H1 (cell line): Measurements from ENCODE around the gene AFF2. TPM values are rescaled to one million over a fixed set of nuclear protein-coding genes. Genes with fewer than 3 reads are reported as not detected.

ENCODE experiments used
- CTCF ChIA-PET: fragments of 300-600 bp; sonication (Branson Sonifier 250); formaldehyde crosslinking; loops from one replicate; lab custom pipeline; 2021; ENCODE audit not compliant: partially characterized antibody; lab: Charles Lee
- POLR2A ChIA-PET: fragments of 300-600 bp; sonication (Branson Sonifier 250); formaldehyde crosslinking; loops from one replicate; lab custom pipeline; 2021; ENCODE audit warnings: inconsistent platforms; ENCODE audit not compliant: partially characterized antibody; lab: Charles Lee
- DNase-seq, 2 experiments: peaks; one replicate each; pipeline versions ENCODE4 v3.0.0 to v3.0.0-alpha.2; 2010 to 2022; ENCODE audit warnings: low spot score in 2 of 2, low read depth in 1 of 2, mixed read lengths in 1 of 2
- FAIRE-seq: peaks from 2 replicates; lab custom pipeline; 2011; peaks lifted over from hg19 to GRCh38; lab: Jason Lieb, UNC
- H2AFZ ChIP-seq: 2 replicates; pipeline ENCODE4 v1.8.1; 2012; ENCODE audit warnings: low read length, inconsistent platforms
- H2AK5ac ChIP-seq: 2 replicates; pipeline ENCODE4 v1.6.1; 2013; ENCODE audit warnings: low read depth, low read length
- H2BK120ac ChIP-seq: replicated peaks from 2 replicates; pipeline ENCODE3; 2013; ENCODE audit warnings: low read depth, low read length, inconsistent platforms
- H2BK12ac ChIP-seq: 2 replicates; pipeline ENCODE4 v1.6.1; 2013; ENCODE audit warnings: low read depth, low read length
- H2BK15ac ChIP-seq: 2 replicates; pipeline ENCODE4 v1.6.1; 2013; ENCODE audit warnings: low read length
- H2BK20ac ChIP-seq: 2 replicates; pipeline ENCODE4 v1.6.1; 2013; ENCODE audit warnings: low read length
- H2BK5ac ChIP-seq: 2 replicates; pipeline ENCODE4 v1.6.1; 2013; ENCODE audit warnings: low read depth, low read length
- H3K14ac ChIP-seq: 2 replicates; pipeline ENCODE4 v1.6.1; 2013; ENCODE audit warnings: inconsistent platforms; ENCODE audit not compliant: insufficient read length
- H3K18ac ChIP-seq: 2 replicates; pipeline ENCODE4 v1.6.1; 2013; ENCODE audit warnings: low read length; ENCODE audit errors: extremely low read depth
- H3K23ac ChIP-seq: 2 replicates; pipeline ENCODE4 v1.6.1; 2013; ENCODE audit warnings: inconsistent platforms; ENCODE audit not compliant: insufficient read length
- H3K23me2 ChIP-seq: 2 replicates; pipeline ENCODE4 v1.6.1; 2013; ENCODE audit warnings: low read depth, low read length
- H3K27ac ChIP-seq: 2 replicates; pipeline ENCODE4 v1.6.1; 2011; ENCODE audit warnings: low read depth, low read length, inconsistent platforms
- H3K27me3 ChIP-seq, 4 experiments: replicated peaks in 1 of 4; 1 replicate in 1 of 4; 2 replicates in 3 of 4; pipeline versions ENCODE4 v1.6.1 to v1.8.1; 2011 to 2013; ENCODE audit warnings: low read length in 3 of 4, mild to moderate bottlenecking in 3 of 4, inconsistent platforms in 2 of 4, mixed read lengths in 2 of 4, moderate library complexity in 1 of 4; ENCODE audit not compliant: control insufficient read depth in 3 of 4, insufficient read depth in 3 of 4; ENCODE audit errors: extremely low read depth in 1 of 4
- H3K36me3 ChIP-seq, 4 experiments: 2 replicates each; pipeline versions ENCODE4 v1.6.1 to v1.8.1; 2011 to 2013; ENCODE audit warnings: mild to moderate bottlenecking in 4 of 4, low read length in 3 of 4, moderate library complexity in 2 of 4, control low read depth in 1 of 4, inconsistent platforms in 1 of 4; ENCODE audit not compliant: insufficient read depth in 4 of 4, control insufficient read depth in 2 of 4
- H3K4ac ChIP-seq: replicated peaks from 2 replicates; pipeline ENCODE3; 2013; ENCODE audit warnings: low read length, low read depth, mixed read lengths, inconsistent platforms; ENCODE audit not compliant: insufficient read length
- H3K4me1 ChIP-seq, 4 experiments: replicated peaks in 1 of 4; 1 replicate in 1 of 4; 2 replicates in 3 of 4; pipeline versions ENCODE4 v1.6.1 to v1.8.1; 2011 to 2013; ENCODE audit warnings: low read length in 3 of 4, inconsistent platforms in 2 of 4, mixed read lengths in 1 of 4; ENCODE audit not compliant: insufficient read depth in 4 of 4, control insufficient read depth in 3 of 4
- H3K4me2 ChIP-seq, 2 experiments: 2 replicates each; pipeline versions ENCODE4 v1.6.1 to v1.8.1; 2011 to 2013; ENCODE audit warnings: low read depth in 2 of 2, low read length in 2 of 2, control low read depth in 1 of 2, inconsistent platforms in 1 of 2, mild to moderate bottlenecking in 1 of 2; ENCODE audit not compliant: insufficient read depth in 1 of 2
- H3K4me3 ChIP-seq, 4 experiments: fragments of 200-600, 300-600 bp in 1 of 4; sonication (generic), shearing (Covaris generic), sonication (Bioruptor Twin) in 1 of 4; 2 replicates each; pipeline versions ENCODE4 v1.5.1 to v1.8.1; 2011 to 2016; ENCODE audit warnings: low read length in 4 of 4, low read depth in 3 of 4, control low read depth in 2 of 4, inconsistent platforms in 2 of 4, mild to moderate bottlenecking in 2 of 4, mixed read lengths in 1 of 4, moderate library complexity in 1 of 4; ENCODE audit not compliant: insufficient read depth in 2 of 4; ENCODE audit errors: extremely low read depth in 1 of 4
- H3K56ac ChIP-seq: replicated peaks from 2 replicates; pipeline ENCODE3; 2013; ENCODE audit warnings: low read depth, mild to moderate bottlenecking, mixed read lengths, low read length, inconsistent platforms; ENCODE audit not compliant: insufficient read length
- H3K79me1 ChIP-seq: 2 replicates; pipeline ENCODE4 v1.6.1; 2013; ENCODE audit warnings: low read depth, low read length, control low read depth
- H3K79me2 ChIP-seq, 2 experiments: 2 replicates each; pipeline versions ENCODE4 v1.6.1 to v1.8.1; 2012 to 2013; ENCODE audit warnings: low read length in 2 of 2, mild to moderate bottlenecking in 2 of 2, inconsistent platforms in 1 of 2; ENCODE audit not compliant: insufficient read depth in 2 of 2, control insufficient read depth in 1 of 2
- H3K9ac ChIP-seq, 4 experiments: replicated peaks in 1 of 4; 1 replicate in 1 of 4; 2 replicates in 3 of 4; pipeline versions ENCODE4 v1.6.1 to v1.8.1; 2011 to 2013; ENCODE audit warnings: low read depth in 3 of 4, low read length in 3 of 4, control low read depth in 2 of 4, mild to moderate bottlenecking in 2 of 4, moderate library complexity in 2 of 4, inconsistent platforms in 1 of 4; ENCODE audit errors: extremely low read depth in 1 of 4
- H3K9me3 ChIP-seq, 2 experiments: 2 replicates each; pipeline versions ENCODE4 v1.6.1 to v1.8.1; 2012 to 2013; ENCODE audit warnings: mild to moderate bottlenecking in 2 of 2, moderate library complexity in 2 of 2, control low read depth in 1 of 2, inconsistent platforms in 1 of 2, low read depth in 1 of 2, low read length in 1 of 2, mixed read lengths in 1 of 2; ENCODE audit not compliant: insufficient read depth in 2 of 2
- H4K20me1 ChIP-seq, 2 experiments: replicated peaks in 1 of 2; 2 replicates each; pipeline versions ENCODE3 to v1.8.1; 2011 to 2013; ENCODE audit warnings: inconsistent platforms in 2 of 2, low read length in 2 of 2, mild to moderate bottlenecking in 1 of 2; ENCODE audit not compliant: insufficient read depth in 2 of 2, control insufficient read depth in 1 of 2
- H4K5ac ChIP-seq: 2 replicates; pipeline ENCODE4 v1.6.1; 2013; ENCODE audit warnings: low read length, low read depth, mixed read lengths, inconsistent platforms; ENCODE audit not compliant: insufficient read length
- H4K8ac ChIP-seq: 2 replicates; pipeline ENCODE4 v1.8.0; 2013; ENCODE audit warnings: mild to moderate bottlenecking, moderate library complexity, low read length, inconsistent platforms; ENCODE audit not compliant: insufficient read depth; ENCODE audit errors: extremely low read depth
- H4K91ac ChIP-seq: replicated peaks from 2 replicates; pipeline ENCODE3; 2013; ENCODE audit warnings: low read length, mixed read lengths, inconsistent platforms; ENCODE audit not compliant: insufficient read length
- ASH2L ChIP-seq: fragments of 200-600, 300-600 bp; sonication (generic); IDR thresholded peaks from one replicate; pipeline ENCODE4 v1.7.1; 2017; ENCODE audit warnings: low read length
- BCL11A ChIP-seq, 2 experiments: IDR thresholded peaks; one replicate each; pipeline ENCODE4 v1.6.1; 2011; ENCODE audit warnings: low read depth in 2 of 2, low read length in 2 of 2, mild to moderate bottlenecking in 2 of 2
- EGR1 ChIP-seq: IDR thresholded peaks from 2 replicates; pipeline ENCODE4 v1.6.1; 2011; ENCODE audit warnings: low read depth, low read length, borderline replicate concordance
- EZH2 ChIP-seq: fragments of 200-600 bp; sonication (generic); IDR thresholded peaks from 2 replicates; pipeline ENCODE4 v1.7.1; 2012; ENCODE audit warnings: low read depth, mild to moderate bottlenecking, moderate library complexity, low read length, inconsistent platforms; ENCODE audit not compliant: severe bottlenecking
- GABPA ChIP-seq: IDR thresholded peaks from 2 replicates; pipeline ENCODE4 v1.6.1; 2011; ENCODE audit warnings: mild to moderate bottlenecking, low read length, moderate library complexity, borderline replicate concordance; ENCODE audit not compliant: insufficient read depth
- JUND ChIP-seq: IDR thresholded peaks from 2 replicates; pipeline ENCODE4 v1.6.1; 2011; ENCODE audit warnings: mild to moderate bottlenecking, improper control_type of control experiment, low read length
- NANOG ChIP-seq: IDR thresholded peaks from 2 replicates; pipeline ENCODE4 v1.6.1; 2011; ENCODE audit warnings: low read length, low read depth, mild to moderate bottlenecking, inconsistent platforms; ENCODE audit not compliant: insufficient read depth, poor library complexity, severe bottlenecking
- POLR2A ChIP-seq, 2 experiments: IDR thresholded peaks; 1 replicate in 1 of 2; 2 replicates in 1 of 2; pipeline ENCODE4 v1.6.1; 2011; ENCODE audit warnings: low read depth in 2 of 2, low read length in 2 of 2, mild to moderate bottlenecking in 2 of 2; ENCODE audit errors: control extremely low read depth in 1 of 2
- RNF2 ChIP-seq: fragments of 200-900, 300-1000 bp; sonication (generic); IDR thresholded peaks from 2 replicates; pipeline ENCODE4 v1.7.1; 2016; ENCODE audit warnings: borderline replicate concordance, low read depth, mild to moderate bottlenecking, antibody characterized with exemption, low read length; ENCODE audit not compliant: poor library complexity, severe bottlenecking; ENCODE audit errors: missing control alignments
- TAF1 ChIP-seq: IDR thresholded peaks from 2 replicates; pipeline ENCODE4 v1.6.1; 2011; ENCODE audit warnings: mild to moderate bottlenecking, low read depth, low read length
- TCF12 ChIP-seq: IDR thresholded peaks from 2 replicates; pipeline ENCODE4 v1.6.1; 2011; ENCODE audit warnings: low read depth, mild to moderate bottlenecking, low read length
- TEAD4 ChIP-seq: IDR thresholded peaks from 2 replicates; pipeline ENCODE4 v1.6.1; 2012; ENCODE audit warnings: low read depth, low read length, inconsistent platforms, mixed read lengths
- WGBS, 2 experiments: shearing (Covaris generic) in 1 of 2; methylation state at CpG; one replicate each; pipeline versions ENCODE4 v1.1.6 to v1.1.7; 2013 to 2015; ENCODE audit warnings: low lambda C conversion rate in 2 of 2, mixed read lengths in 2 of 2, inconsistent platforms in 1 of 2, low coverage in 1 of 2, missing lambda C conversion rate in 1 of 2; ENCODE audit not compliant: insufficient replicate concordance in 2 of 2, insufficient coverage in 1 of 2, insufficient read length in 1 of 2; ENCODE audit errors: extremely low coverage in 1 of 2, missing lambda C conversion rate in 1 of 2; 5-methylcytosine and 5-hydroxymethylcytosine counted together
- polyA plus RNA-seq, 7 experiments: library from polyadenylated mRNA; depleted of rRNA in 3 of 7; stranded (reverse) in 5 of 7; unstranded in 2 of 7; fragments of >200 nt in 5 of 7; fragments of 200-250 nt in 2 of 7; gene quantifications; 1 replicate in 5 of 7; 2 replicates in 1 of 7; 4 replicates in 1 of 7; pipeline versions ENCODE4 v1.2.1 to v1.2.3, GENCODE V29; 2011 to 2013; ENCODE audit warnings: missing spikeins in 2 of 7, mixed read lengths in 2 of 7
- total RNA-seq: library from RNA; stranded (reverse); fragmentation: NEBNext Ultra II Directional; extraction: Animal tissue kit (Norgen Biotek cat#: 25700); gene quantifications from 2 replicates; pipeline ENCODE4 v1.2.1, GENCODE V29; 2021
- TF ChIP-seq, protein P1 (sequence below): IDR thresholded peaks from 2 replicates; pipeline ENCODE4 v1.6.1; 2011; ENCODE audit warnings: low read length, improper control_type of control experiment

The AFF2 gene
- total and polyA plus RNA-seq, 2 of the 8 experiments (the other 6 are each of a cell fraction or from before 2014, with no cell fraction given) = 2.0 to 7.3 TPM

GRCh38 chrX:148577741-148578140 lies 77.3 kb downstream of the AFF2 start:
- Histone ChIP-seq H4K91ac (no peak overlapping the region), H3K18ac (no peak overlapping the region), H4K5ac (no peak overlapping the region), H3K79me2 (no peaks in the 10 kb centered on the region), H2AK5ac (no peak overlapping the region), H2BK15ac (no peak overlapping the region), H3K23ac (no peak overlapping the region), H3K23me2 (no peaks in the 10 kb centered on the region; the same call in 1 of the 2 replicates), H3K14ac (no peak overlapping the region), H4K20me1 (no peaks in the 10 kb centered on the region), H4K8ac (no peak overlapping the region), H2AFZ (no peak overlapping the region), H2BK120ac (no peak overlapping the region), H3K4me1 (no peaks in the 10 kb centered on the region), H2BK20ac (no peak overlapping the region), H3K56ac (no peak overlapping the region), H3K79me1 (no peaks in the 10 kb centered on the region), H3K4me2 (no peak overlapping the region), H3K9ac (no peak overlapping the region), H3K27ac (no peak overlapping the region), H2BK5ac (no peak overlapping the region), H2BK12ac (no peak overlapping the region), H3K4ac (no peak overlapping the region), H3K9me3 (no peaks in the 10 kb centered on the region), H3K36me3 (no peaks in the 10 kb centered on the region), H3K4me3 (no peak overlapping the region), H3K27me3 (no peaks in the 10 kb centered on the region)
- FAIRE-seq (no peak), DNase-seq (no peak)
- POLR2A ChIA-PET = interaction anchor here (0.6 kb wide), 1 partner anchor 197 kb away, joined by 3 read pairs; no protein-coding TSS in a partner anchor
- CTCF ChIA-PET = no interaction called here
- TF ChIP-seq RNF2 (no peak), BCL11A (IDR thresholded peaks at IDR 0.05; ENCODE audit: low read depth in 2 of 2, low read length in 2 of 2) (no peak), ASH2L (no peak), EGR1 (no peak), POLR2A (IDR thresholded peaks at IDR 0.05; ENCODE audit: control extremely low read depth in 1 of 2, low read depth in 2 of 2, low read length in 2 of 2) (no peak), GABPA (no peak), EZH2 (no peak), TCF12 (no peak), NANOG (no peak), TEAD4 (no peak), TAF1 (no peak), JUND (no peak)
- TF ChIP-seq, protein P1, sequence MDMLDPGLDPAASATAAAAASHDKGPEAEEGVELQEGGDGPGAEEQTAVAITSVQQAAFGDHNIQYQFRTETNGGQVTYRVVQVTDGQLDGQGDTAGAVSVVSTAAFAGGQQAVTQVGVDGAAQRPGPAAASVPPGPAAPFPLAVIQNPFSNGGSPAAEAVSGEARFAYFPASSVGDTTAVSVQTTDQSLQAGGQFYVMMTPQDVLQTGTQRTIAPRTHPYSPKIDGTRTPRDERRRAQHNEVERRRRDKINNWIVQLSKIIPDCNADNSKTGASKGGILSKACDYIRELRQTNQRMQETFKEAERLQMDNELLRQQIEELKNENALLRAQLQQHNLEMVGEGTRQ = no peak
- 100% methylated on average over 1 of the region's 3 CpGs; no CpG with 5 or more reads in 1 of the 2 experiments for WGBS, 2 experiments
